ENCODE data around the gene CAMTA1.

- TF ChIP-seq EP300 (IDR thresholded peaks at IDR 0.05; ENCODE audit: borderline replicate concordance in 1 of 2, low read depth in 1 of 2, low read length in 1 of 2) (no peak), CTCF (IDR thresholded peaks at IDR 0.05) (no peak), ZBTB33 (IDR thresholded peaks at IDR 0.05; ENCODE audit: borderline replicate concordance, low read depth) (no peak), GABPA (IDR thresholded peaks at IDR 0.05; ENCODE audit: low read depth) (no peak)
Measured at GRCh38 chr1:6820899-6821298, 35.6 kb downstream of the CAMTA1 start.
